Middle frontal gyrus (tissue), 1 donor: ENCODE measurements around the gene ITIH3.
"Not testable (repeated sequence)": the region's sequence is repeated elsewhere in the genome, so short reads cannot be mapped to it uniquely, and the experiment has no call there.

Source experiments
- DNase-seq: peaks from one replicate; pipeline ENCODE4 v3.0.0-alpha.2; 2015; ENCODE audit warnings: low spot score; ENCODE audit errors: extremely low spot score

The ITIH3 gene, protein sequence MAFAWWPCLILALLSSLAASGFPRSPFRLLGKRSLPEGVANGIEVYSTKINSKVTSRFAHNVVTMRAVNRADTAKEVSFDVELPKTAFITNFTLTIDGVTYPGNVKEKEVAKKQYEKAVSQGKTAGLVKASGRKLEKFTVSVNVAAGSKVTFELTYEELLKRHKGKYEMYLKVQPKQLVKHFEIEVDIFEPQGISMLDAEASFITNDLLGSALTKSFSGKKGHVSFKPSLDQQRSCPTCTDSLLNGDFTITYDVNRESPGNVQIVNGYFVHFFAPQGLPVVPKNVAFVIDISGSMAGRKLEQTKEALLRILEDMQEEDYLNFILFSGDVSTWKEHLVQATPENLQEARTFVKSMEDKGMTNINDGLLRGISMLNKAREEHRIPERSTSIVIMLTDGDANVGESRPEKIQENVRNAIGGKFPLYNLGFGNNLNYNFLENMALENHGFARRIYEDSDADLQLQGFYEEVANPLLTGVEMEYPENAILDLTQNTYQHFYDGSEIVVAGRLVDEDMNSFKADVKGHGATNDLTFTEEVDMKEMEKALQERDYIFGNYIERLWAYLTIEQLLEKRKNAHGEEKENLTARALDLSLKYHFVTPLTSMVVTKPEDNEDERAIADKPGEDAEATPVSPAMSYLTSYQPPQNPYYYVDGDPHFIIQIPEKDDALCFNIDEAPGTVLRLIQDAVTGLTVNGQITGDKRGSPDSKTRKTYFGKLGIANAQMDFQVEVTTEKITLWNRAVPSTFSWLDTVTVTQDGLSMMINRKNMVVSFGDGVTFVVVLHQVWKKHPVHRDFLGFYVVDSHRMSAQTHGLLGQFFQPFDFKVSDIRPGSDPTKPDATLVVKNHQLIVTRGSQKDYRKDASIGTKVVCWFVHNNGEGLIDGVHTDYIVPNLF

DNA sequence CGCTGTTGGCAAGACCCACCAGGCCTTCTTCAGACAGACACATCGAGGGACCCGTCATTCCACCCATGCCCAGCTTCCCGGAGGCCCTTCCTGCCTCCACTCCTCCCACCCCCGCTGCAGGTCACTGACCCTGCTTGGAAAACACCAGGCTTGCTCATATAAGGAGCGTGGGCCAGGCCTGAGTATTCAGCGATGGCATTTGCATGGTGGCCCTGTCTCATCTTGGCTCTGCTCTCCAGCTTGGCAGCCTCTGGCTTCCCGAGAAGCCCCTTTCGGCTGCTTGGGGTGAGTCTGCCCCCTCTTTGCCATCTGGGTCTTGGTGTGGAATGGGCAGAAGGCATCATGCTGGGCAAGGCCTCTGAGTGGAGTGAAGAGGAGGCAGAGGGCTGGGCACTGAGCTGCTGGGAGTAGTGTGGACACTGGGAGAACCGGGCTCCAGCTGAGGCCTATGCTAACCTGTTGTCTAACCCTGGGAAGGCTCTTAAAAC is at the start of gene ITIH3:
ITIH3 (plus strand) TSS at position 185 of the 488 bp plus-strand sequence; CDS start at position 193, 8 bp downstream.
- no peak for DNase-seq

DNA sequence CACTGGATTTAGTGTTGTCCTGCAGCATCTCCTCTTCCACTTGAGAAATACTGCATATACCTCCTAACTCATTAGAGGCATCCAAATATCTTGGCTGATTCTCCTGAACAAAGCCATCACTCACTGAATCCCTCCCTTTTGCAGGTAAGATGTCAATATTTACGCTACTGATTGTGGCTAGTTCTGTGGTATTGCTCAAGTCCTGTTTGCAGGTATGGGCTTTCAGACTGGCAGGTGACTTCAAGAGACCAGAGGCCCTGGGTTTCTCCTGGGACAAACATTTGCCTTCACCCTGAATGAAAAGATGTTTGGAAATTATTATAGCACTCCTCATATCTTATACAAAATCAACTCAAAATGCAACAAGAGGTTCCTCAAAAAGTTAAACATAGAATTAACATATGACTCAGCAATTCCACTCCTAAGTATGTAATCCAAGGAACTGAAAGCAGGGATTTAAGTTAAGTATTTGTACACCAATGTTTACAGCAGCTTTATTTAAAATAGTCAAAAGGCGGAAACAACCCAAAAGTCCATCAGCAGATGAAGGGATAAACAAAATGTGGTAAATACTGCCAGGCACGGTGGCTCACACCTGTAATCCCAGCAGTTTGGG is 42.4 kb upstream of the ITIH3 start:
- no peak for DNase-seq

DNA sequence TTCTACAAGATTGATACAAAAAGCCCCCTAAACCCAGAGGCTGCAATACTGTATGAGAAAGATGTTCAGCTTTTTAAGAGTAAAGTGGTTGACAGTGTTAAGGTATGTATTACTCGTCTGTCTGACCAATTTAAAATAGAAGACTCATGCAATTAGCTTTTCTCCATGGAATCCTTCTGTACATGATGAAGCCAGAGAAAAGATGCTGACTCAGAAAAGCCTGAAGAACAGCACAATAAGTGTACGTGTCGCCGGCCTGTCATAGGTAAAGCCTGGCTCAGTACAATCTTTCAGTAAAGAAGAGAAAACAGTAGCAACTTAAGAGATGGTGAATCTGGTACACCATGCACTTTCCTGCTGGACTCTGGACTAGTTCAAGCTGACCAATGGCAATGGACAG is 40.2 kb upstream of the ITIH3 start:
- DNase-seq = no peak

DNA sequence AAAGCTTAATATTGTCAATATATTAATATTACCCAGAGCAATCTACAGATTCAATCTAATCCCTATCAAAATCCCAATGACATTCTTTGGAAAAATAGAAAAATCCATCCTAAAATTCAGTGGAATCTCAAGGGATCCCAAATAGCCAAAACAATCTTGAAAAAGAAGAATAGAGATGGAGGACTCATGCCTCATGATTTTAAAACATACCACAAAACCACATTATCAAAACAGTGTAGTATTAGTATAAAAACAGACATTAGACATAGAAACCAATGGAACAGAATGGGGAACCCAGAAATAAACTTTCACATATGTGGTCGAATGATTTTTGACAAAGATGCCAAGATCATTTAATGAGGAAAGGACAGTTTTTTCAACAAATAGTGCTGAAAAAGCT is 38.5 kb upstream of the ITIH3 start:
- no peak for DNase-seq

DNA sequence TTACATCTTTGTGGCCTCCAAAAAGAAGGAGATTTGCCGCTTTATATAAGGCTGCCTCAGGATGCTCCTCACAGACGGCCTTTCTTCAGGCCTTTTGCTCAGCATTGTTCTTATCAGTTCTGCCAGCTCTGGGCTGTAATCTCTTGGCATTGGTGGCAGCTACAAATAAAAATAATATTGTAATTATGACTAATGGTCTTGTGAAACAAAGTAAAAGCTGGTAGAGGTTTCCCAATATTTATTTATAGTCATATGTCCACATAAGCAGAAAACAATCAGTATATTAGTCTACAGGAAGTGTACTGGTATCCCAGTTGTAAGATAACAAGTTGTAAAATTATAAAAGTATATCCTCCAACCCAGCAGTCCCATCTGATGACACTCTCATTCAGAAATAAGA is 31.1 kb upstream of the ITIH3 start:
- no peak for DNase-seq

DNA sequence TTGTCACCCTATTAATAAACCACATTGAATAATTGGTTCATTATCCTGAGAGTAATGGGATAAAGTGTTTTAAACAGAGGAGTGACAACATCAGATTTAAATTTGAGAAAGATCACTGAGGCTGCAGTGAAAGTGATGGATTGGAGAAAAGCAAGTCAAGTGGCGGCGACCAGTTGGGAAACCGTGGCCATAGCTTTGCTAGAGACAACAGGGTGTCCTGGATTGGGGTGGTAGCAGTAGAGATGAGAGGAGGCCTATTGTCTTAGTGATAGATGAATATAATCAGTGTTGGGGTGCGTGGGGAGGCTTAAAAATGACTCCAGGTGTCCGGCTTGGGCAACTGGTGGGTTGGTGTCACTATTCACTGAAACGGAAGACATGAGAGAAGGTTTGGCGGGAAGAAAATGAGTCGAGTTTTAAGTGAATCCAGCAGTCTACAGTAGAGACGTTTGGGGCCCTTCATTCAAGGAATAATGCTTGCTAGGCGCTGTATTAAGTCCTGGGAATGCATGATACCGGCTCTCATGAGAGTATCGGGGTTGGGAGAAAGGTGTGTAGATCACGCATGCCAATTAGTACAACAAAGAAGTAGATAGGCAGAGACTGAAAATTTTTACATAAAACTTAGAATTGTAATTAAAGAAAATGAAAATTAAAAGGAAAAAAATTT is 24.7 kb upstream of the ITIH3 start:
- no peak for DNase-seq

DNA sequence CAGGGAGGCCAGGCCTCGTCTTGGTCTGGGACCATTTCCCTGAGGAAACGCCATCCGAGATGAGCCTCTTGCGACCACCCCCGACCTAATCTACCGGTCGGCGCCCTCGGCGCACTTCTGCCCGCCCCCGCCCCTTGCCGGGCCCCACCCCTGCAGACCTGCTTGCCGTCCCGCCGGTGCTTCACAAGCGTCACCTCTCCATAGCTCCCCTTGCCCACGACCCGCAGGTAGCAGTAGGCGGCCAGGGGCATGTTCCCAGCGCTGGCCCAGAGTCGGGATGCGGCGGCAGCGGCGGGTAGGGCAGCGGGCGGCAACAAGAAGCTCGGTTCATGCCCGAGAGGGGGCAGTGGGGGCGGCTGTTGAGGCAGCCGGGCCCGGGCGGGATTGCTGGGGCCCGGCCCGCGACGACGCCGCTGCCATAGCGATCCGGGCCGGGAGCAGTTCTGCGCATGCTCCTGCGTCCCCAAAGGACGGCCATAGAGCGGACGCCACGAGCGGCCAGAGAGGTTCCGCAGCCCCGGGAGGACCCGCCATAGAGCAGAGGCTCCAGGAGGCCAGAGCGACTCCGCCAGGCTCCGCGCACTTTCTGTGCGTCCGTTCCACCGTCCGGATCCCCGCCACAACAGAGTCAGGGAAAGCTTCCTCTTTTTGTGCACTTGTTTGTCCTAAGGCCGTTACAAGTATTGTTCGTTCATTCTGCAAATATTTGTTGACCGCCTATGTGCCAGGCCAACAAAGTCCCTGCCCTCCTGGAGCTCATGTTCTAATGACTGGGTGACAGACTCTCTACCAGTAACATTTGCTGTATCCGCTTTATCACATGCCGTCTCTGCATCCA is 23.9 kb upstream of the ITIH3 start, which contains the start of gene NEK4:
NEK4 (minus strand) TSS at position 445 of the 838 bp plus-strand sequence; CDS start at position 251, 194 bp downstream.
- DNase-seq = peak; percentile 87

DNA sequence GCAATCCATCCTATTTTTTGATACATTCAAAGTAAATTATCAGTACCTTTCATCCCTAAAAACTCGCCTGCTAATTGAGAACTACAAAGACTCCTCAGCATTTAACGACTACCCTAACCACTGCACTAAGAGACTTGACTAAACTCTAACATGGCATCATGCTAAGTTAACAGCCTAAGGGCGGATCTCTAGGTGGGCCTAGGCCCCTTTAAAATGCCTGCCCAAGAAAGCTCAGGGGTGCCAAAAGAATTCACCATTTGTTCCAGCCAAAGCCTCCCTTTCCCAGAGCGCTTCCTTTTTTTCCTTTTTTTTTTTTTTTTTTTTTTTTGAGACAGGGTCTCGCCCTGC is 23.3 kb upstream of the ITIH3 start:
- no peak for DNase-seq

DNA sequence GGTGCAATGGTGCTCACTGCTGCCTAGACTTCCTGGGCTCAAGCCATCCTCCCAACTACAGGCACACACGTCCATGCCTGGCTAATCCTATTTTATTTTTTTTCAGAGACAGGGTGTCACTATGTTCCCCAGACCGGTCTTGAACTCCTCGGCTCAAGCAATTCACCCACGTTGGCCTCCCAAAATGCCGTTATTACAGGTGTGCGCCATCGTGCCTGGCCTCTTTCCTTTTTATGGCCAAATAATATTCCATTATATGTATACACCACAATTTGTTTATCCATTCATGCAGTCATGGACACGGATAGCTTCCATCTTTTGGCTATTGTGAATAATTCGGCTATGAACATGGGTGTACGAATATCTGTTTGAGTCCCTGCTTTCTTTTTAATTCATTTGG is 22.9 kb upstream of the ITIH3 start:
- DNase-seq = no peak

DNA sequence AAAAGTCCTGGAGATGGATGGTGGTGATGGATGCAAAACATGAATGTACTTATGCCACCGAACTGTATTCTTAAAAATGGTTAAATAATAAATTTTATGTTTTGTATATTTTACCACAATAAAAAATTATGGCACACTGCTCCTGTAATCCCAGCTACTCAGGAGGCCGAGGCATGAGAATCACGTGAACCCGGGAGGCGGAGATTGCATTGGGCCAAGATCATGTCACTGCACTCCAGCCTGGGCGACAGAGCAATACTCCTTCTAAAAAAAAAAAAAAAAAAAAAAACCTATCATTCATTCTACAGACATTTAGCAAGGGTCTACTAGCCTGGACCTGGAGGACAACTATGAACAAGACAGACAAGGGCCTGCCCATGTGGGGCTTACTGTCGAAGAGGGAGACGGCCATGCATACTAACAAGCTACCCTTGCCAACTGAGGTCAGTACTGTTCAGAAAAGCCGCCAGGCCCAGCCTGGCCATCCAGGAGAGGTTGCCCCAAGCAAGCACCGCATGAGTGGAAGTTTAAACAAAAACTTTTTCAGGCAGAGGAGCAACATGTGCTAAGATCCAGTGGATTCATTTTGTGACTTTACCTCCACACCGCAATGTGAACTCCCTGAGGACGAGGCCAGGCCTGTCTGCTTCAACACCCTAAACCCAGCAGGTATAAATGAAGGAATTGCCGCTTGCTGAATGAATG is 21.1 kb upstream of the ITIH3 start:
- DNase-seq = no peak

DNA sequence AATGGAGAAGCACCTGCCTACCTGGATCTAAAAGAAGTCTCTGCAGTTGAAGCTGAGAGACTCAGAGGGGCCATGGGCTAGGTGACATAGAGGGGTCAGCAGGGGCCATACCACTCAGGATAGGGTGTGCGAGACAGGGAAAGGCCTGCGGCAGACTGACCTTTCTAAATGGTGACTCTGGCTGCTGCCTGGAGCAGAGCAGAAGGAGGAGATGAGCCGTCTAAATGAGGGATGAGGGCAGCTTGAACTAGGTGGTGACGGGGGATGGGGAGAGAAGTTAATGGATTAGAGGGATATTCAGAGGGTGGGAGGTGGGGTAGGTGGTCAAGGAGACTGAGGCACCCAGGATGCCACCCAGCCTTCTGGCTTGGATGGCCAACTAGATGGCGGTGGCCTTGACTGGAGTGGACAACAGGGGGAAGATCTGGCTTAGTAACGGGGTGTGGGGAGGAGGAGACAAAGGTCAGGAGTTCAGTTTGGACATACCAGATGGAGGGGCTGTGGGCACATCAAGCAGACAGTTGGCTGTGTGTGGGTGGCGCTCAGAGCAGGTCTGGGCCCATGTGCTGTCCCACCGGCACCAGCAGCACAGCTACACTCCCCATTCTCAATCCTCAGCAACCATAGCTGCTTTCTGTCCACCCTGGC is 20.4 kb upstream of the ITIH3 start:
- DNase-seq = no peak

DNA sequence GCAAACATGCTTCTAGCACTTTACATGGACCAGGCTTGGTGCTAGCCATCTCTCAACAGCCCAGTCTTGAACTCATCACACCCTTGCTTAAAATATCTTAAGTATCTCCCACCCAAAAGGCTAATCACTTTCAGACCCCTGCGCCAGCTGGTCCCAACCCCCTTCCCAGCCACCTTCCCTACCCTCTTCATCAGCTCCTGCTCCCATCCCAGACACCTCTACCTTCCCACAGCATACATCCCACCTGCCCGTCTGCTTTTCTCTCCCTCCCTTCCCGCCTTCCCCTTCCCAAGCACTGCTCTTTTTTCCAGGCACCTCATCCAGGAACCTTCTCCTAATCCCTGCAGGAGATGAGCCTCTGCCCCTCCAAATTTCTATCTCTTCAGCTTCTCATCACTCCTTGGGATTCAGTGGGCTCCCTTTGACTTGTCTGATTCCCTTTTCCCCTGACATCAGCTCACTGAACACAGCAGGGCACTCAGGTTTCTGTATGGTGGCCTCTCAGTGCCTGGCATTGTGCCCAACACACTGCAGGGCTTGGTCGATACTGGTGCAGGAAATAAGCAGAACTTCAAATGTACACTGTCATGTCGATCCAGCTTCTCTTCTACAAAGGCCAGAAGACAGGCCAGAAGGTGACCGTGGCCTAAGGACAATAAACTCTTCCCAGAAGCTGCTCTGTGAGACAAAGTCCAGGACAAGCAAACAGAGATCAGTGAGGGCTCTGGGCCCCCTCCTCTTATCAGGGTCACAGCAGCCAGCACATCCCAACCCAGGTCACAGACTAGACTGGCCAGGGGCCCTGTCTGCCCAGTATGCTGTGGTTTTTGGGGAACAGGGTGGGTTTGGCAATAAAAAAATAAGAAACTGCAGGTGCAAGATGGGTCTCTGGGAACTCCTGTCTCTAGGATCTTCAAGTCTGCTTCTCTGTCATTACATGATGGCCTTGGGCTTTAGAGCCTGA is 19.4 kb upstream of the ITIH3 start:
- no peak for DNase-seq

DNA sequence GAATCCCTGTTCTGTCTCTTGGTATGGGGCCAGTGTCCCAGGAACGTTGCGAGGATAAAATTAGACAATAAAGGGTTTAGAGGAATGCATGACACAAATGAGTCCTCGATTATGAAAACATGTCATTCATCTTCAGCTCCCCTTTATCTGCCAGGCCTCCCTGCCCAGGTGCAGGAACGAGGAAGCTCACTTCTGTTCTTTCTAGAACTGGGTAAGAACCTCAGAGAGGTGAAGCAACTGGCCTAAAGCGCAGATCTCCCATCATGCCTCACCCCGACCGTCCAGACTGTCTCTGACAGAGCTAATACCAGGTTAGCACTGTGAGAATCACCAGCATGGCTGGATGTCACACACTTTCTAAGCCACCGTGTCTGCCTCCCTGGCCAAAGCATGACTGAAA is 18.7 kb upstream of the ITIH3 start:
- DNase-seq = no peak

DNA sequence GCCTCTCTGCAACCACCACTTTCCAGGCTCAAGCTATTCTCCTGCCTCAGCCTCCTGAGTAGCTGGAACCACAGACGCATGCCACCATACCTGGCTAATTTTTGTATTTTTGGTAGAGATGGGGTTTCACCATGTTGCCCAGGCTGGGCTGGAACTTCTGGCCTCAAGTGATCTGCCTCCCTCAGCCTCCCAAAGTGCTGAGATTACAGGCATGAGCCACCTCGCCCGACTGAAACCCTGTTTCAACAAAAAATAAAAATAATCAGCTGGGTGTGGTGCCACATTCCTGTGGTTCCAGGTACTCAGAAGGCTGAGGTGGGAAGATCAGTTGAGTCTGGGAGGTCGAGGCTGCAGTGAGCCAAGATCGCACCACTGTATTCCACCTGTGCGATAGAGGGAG is 18.1 kb upstream of the ITIH3 start:
- not testable (repeated sequence) for DNase-seq

DNA sequence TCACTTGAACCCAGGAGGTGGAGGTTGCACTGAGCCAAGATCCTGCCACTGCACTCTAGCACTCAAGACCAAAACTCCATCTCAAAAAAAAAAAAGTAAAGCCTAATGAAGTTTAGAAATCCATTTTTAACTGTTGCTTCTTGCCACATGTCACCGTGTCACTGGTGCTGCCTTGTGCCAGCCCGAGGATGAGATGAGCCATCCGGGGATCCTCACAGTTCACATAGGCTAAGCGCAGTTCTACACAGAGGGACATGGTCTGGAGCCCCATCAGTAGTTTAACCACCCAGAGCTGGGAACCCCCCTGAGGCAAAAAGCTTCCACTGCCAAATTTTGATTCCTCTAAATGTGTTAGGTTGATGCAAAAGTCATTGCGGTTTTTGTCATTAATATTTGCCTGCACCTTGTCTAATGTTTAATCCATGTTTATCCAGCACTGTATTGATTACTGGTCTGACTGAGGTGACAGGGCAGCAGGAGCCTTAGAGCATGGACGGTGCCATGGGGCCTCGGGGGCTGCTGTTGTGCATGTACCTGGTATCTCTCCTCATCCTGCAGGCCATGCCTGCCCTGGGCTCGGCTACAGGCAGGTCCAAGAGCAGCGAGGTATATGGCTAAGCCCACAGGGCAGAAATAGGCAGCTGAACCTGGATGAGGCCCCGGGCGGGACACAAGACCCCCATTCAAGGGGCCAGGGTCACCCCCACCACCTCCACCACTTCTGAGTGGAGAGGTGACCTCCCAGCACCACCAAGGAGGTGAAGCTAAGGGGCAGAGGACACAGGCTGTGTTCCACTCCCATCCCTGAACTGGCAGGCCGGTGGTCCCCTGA is 17.3 kb upstream of the ITIH3 start, which contains the start of gene ITIH1:
ITIH1 (plus strand) TSS at position 473 of the 832 bp plus-strand sequence; CDS start at position 490, 17 bp downstream.
- no peak for DNase-seq

DNA sequence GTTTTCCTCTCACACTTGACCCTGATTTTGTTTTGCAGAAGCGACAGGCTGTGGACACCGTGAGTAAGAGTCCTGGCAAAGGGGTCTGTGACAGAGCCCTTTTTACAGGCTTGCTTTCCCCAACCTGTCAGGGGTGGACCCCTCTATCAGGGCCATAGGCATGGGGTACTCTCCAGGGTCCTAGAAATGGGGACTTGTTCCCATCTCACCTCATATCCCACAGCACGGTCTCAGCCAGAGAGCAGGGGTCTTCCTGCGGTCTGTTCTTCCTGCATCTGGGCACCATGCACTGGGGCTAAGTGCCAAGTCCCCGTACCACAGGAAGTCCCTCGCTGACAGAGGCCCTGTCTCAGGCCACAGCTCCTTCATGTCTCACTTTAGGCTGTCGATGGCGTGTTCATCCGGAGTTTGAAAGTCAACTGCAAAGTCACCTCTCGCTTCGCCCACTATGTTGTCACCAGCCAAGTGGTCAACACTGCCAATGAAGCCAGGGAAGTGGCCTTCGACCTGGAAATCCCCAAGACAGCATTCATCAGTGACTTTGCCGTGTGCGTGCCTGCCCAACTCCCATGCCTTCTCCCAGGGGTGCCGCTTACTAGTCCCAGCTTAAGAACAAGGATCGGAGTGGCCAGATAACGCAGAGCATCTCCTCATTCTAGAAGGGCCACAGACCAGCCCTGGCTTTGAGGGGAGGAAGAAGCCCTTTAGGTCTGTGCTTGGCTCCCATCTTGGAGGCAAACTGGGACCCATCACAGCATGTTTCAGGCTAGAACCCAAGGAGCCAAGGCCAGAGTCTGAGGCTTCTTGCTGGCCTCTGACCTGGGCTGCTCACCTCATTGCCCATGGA is 16.4 kb upstream of the ITIH3 start:
- no peak for DNase-seq
